HG03442 (cell line): ENCODE results near the gene MAP3K21.

Experiments
- ATAC-seq: cut with Tn5 transposase; IDR thresholded peaks from one replicate; pipeline ENCODE4 v1.9.1; 2021; ENCODE audit warnings: mild to moderate bottlenecking, moderate library complexity; ENCODE audit not compliant: unreplicated experiment

Gene MAP3K21

GRCh38 chr1:233357595-233358397, 30.3 kb downstream of the MAP3K21 start:
- no peak for ATAC-seq

- ATAC-seq: no peak
Observed at GRCh38 chr1:233359431-233359830, 31.9 kb downstream of the MAP3K21 start.

- ATAC-seq: no peak
Observed at GRCh38 chr1:233359905-233360304, 32.4 kb downstream of the MAP3K21 start.

- ATAC-seq: no peak
Observed at GRCh38 chr1:233360525-233361102, 33.1 kb downstream of the MAP3K21 start.

GRCh38 chr1:233361876-233362275, 34.4 kb downstream of the MAP3K21 start:
- ATAC-seq: no peak

GRCh38 chr1:233362743-233363142, 35.2 kb downstream of the MAP3K21 start:
- no peak for ATAC-seq

GRCh38 chr1:233364026-233364425, 36.5 kb downstream of the MAP3K21 start:
- ATAC-seq: no peak

GRCh38 chr1:233364695-233365539, 37.4 kb downstream of the MAP3K21 start:
- ATAC-seq: no peak

- no peak for ATAC-seq
Observed at GRCh38 chr1:233366575-233366974, 39.1 kb downstream of the MAP3K21 start.

- ATAC-seq: no peak
Observed at GRCh38 chr1:233367057-233367803, 39.7 kb downstream of the MAP3K21 start.

GRCh38 chr1:233368106-233368788, 40.7 kb downstream of the MAP3K21 start:
- ATAC-seq: no peak

GRCh38 chr1:233368789-233369130, 41.2 kb downstream of the MAP3K21 start:
- no peak for ATAC-seq

- no peak for ATAC-seq
Observed at GRCh38 chr1:233372218-233373120, 44.9 kb downstream of the MAP3K21 start.

GRCh38 chr1:233373226-233373625, 45.7 kb downstream of the MAP3K21 start:
- no peak for ATAC-seq

- ATAC-seq: no peak
Observed at GRCh38 chr1:233375653-233376052, 48.1 kb downstream of the MAP3K21 start.

GRCh38 chr1:233376382-233377110, 49.0 kb downstream of the MAP3K21 start:
- no peak for ATAC-seq

- peak; percentile 74 for ATAC-seq
Observed at GRCh38 chr1:233379869-233380438, 52.4 kb downstream of the MAP3K21 start.

GRCh38 chr1:233381806-233382205, 54.3 kb downstream of the MAP3K21 start:
- no peak for ATAC-seq
